Dedifferentiated amniotic fluid mesenchymal stem cell (primary cell): ENCODE measurements around the gene FIBCD1.
"Not testable (repeated sequence)": the region's sequence is repeated elsewhere in the genome, so short reads cannot be mapped to it uniquely, and the experiment has no call there.

ENCODE experiments used
- DNase-seq: peaks from one replicate; pipeline ENCODE4 v3.0.0-alpha.2; 2016; ENCODE audit errors: extremely low spot score

FIBCD1 gene

GRCh38 chr9:130954925-130955324 is 15.9 kb upstream of the FIBCD1 start:
- not testable (repeated sequence) for DNase-seq

GRCh38 chr9:130954317-130954716 is 15.3 kb upstream of the FIBCD1 start:
- DNase-seq: no peak

- DNase-seq: no peak
These were observed 13.2 kb upstream of the FIBCD1 start for GRCh38 chr9:130952065-130952762.

GRCh38 chr9:130950039-130950311 is 10.9 kb upstream of the FIBCD1 start:
- DNase-seq: no peak

- DNase-seq: no peak
These were observed 10.4 kb upstream of the FIBCD1 start for GRCh38 chr9:130949188-130950038.

- DNase-seq: no peak
These were observed 9.2 kb upstream of the FIBCD1 start for GRCh38 chr9:130948266-130948665.

- no peak for DNase-seq
These were observed 8.6 kb upstream of the FIBCD1 start for GRCh38 chr9:130947618-130948140.

- no peak for DNase-seq
These were observed 7.9 kb upstream of the FIBCD1 start for GRCh38 chr9:130946766-130947617.

- DNase-seq: no peak
These were observed 6.1 kb upstream of the FIBCD1 start for GRCh38 chr9:130945173-130945572.

GRCh38 chr9:130944510-130945058 is 5.5 kb upstream of the FIBCD1 start:
- no peak for DNase-seq

- DNase-seq: no peak
These were observed 4.7 kb upstream of the FIBCD1 start for GRCh38 chr9:130943777-130944176.

GRCh38 chr9:130943221-130943620 is 4.2 kb upstream of the FIBCD1 start:
- no peak for DNase-seq

- no peak for DNase-seq
These were observed 3.6 kb upstream of the FIBCD1 start for GRCh38 chr9:130942679-130943078.

- DNase-seq: no peak
These were observed 3.0 kb upstream of the FIBCD1 start for GRCh38 chr9:130942084-130942483.

- no peak for DNase-seq
These were observed 1.9 kb upstream of the FIBCD1 start for GRCh38 chr9:130940693-130941576.

- no peak for DNase-seq
These were observed 1.0 kb upstream of the FIBCD1 start for GRCh38 chr9:130940027-130940549.

GRCh38 chr9:130939405-130940026 is 469 bp upstream of the FIBCD1 start:
- no peak for DNase-seq

- no peak for DNase-seq
These were observed 829 bp downstream of the FIBCD1 start for GRCh38 chr9:130938184-130938651.

- DNase-seq: no peak
These were observed 1.6 kb downstream of the FIBCD1 start for GRCh38 chr9:130937146-130938076.
